ENCODE measurements around the gene ECT2.
"Not testable (repeated sequence)": the region's sequence is repeated elsewhere in the genome, so short reads cannot be mapped to it uniquely, and the experiment has no call there.

Gene ECT2

DNA sequence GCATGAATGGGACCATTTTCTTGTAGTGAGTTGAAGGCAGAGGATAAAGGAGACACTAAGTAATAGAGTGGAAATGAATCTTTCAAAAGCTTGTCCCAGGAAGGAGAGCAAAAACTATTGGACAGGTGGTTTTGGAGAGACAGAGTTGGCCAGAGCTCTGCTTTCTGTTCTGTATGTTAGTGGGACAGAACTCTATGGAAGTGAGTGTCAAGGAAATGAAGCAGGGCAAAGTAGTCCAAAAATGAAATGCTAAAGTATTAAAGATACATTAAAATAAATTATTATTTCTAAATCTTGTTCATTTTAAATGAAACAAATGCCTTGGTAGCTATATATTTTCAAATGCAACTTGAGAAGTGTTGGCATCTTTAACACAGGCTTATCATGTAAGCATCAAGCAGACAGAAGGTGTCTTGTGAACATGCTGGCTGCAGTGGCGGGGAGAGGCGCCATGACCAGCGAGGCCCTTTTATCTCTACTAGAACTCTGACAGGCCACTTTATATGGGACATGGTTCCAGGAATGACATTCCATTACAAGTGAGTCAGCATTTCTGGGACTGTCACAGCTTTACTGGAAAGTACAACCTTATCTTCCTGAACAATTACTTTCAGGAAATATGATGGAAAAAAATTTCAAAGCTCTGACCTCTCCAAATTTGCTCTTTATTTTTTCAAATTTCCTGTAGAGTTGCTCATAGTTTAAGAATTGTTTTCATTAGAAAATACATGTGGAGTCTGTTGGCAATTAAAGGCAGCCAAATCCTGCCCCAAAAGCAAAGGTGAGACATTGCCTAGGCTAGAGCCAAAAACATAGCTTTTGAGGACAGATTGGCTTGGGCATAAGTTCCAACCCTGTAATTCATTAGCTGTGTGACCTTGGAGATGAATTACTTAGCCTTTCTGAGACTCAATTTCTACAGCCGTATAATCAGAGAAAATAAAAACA is 106.5 kb downstream of the ECT2 start:
- no peak for DNase-seq (ENCODE audit: low read depth in 1 of 2, low spot score in 1 of 2)

DNA sequence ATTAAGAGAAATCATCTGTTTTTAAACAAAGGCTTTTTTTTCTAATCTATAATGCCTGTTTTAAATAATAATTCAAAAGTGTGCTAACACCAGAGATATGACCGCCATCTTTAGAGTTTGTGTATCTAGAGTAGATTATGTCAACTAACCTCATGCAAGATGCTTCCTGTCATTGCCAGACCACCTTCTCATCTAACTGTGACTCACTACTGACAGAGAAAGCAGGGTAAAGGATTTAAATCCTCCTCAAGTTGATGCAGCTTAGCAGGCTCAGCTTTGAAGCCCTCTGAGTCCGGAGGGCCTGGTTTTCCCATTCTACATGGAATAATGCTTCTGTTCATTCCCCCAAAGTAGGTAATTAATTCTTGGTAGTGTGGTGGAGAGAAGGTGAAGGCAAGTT is 108.5 kb downstream of the ECT2 start:
- DNase-seq (ENCODE audit: low read depth in 1 of 2, low spot score in 1 of 2), result no peak

DNA sequence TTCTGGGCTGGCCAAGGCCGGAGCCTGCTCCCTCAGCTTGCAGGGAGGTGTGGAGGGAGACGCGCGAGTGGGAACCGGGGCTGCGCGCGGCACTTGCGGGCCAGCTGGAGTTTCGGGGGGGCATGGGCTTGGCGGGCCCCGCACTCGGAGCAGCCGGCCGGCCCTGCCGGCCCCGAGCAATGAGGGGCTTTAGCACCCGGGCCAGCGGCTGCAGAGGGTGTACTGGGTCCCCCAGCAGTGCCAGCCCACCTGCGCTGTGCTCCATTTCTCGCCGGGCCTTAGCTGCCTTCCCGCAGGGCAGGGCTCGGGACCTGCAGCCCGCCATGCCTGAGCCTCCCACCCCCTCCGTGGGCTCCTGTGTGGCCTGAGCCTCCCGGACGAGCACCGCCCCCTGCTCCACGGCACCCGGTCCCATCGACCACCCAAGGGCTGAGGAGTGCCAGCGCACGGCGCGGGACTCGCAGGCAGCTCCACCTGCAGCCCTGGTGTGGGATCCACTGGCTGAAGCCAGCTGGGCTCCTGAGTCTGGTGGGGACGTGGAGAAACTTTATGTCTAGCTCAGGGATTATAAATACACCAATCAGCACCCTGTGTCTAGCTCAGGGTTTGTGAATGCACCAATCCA is 116.3 kb downstream of the ECT2 start:
- DNase-seq (ENCODE audit: low read depth in 1 of 2, low spot score in 1 of 2), result not testable (repeated sequence)

DNA sequence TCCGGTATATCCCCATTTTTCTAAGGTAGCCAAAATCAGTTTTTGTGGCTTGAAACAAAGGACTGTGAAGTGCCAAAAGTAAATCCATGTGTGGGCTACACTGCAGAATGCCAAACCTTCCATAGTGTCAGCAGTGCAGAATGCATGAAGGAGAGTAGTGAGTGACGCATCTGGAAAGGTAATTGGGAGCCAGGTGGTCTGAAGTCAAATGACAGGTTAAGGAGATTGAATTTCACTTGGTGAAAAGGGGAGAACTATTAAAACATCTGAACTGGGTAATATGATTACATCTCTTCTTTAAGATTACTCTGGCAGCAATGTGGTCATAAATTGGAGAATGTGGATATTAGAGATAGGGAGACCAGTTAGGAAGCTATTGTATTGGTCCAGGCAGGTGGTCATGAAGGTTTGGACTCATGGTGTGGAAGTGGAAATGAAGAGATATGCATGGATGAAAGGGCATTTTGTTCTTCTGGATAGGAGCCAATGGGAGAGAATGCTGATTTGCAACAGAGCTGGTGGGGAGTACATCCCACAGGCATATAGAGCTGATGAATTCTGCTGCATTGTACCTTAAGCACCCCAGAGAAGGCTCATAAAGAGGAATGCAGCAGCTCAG is 118.2 kb downstream of the ECT2 start:
- no peak for DNase-seq (ENCODE audit: low read depth in 1 of 2, low spot score in 1 of 2)

GRCh38 chr3:172869368-172869771 is 118.8 kb downstream of the ECT2 start:
- DNase-seq (ENCODE audit: low read depth in 1 of 2, low spot score in 1 of 2), result no peak

DNA sequence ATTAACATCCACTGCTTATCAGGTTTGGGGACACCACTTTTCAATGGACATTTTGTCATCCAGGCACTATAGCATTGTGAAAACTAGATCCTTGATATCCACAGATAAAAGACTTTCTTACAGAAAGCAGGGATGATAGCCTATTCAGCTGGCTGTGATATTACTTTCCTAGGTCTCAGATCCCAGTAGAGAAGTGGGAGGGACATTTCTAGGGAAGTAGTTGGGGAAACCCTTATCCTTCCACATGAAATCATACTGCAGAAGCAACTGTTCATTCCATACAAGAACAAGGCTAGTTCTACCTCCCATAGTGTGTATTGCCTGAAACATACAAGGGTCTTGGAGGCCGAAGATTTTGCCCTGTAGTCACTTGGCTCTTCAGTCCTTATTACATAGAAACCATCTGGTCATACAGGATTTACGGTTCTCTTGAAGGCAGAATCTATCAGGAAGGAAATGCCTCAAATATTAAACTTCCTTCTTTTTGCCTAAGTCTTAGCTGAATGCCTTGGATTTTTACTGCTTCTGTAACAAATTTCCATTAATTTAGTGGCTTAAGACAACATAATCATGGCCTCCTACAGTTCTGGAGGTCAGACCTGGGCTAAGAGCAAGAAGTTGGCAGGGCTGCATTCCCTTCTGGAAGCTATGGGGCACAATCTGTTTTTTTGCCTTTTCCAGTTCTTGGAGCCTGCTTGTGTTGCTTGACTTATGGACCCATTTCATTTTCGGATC is 119.4 kb downstream of the ECT2 start:
- DNase-seq (ENCODE audit: low read depth in 1 of 2, low spot score in 1 of 2), result no peak

Measured in activated T-helper 1 cell treated with anti-CD3 and anti-CD28 coated beads, Interleukin-2, amount 50 U/mL, for 16 hours (primary cell).